HG03025 (cell line): Measurements from ENCODE around the gene PTPRN2.
"Not testable (repeated sequence)": the region's sequence is repeated elsewhere in the genome, so short reads cannot be mapped to it uniquely, and the experiment has no call there.

Experiments used
- ATAC-seq: cut with Tn5 transposase; IDR thresholded peaks from one replicate; pipeline ENCODE4 v1.9.1; 2021; ENCODE audit warnings: mild to moderate bottlenecking, moderate library complexity; ENCODE audit not compliant: unreplicated experiment, low FRiP score

Gene PTPRN2

DNA sequence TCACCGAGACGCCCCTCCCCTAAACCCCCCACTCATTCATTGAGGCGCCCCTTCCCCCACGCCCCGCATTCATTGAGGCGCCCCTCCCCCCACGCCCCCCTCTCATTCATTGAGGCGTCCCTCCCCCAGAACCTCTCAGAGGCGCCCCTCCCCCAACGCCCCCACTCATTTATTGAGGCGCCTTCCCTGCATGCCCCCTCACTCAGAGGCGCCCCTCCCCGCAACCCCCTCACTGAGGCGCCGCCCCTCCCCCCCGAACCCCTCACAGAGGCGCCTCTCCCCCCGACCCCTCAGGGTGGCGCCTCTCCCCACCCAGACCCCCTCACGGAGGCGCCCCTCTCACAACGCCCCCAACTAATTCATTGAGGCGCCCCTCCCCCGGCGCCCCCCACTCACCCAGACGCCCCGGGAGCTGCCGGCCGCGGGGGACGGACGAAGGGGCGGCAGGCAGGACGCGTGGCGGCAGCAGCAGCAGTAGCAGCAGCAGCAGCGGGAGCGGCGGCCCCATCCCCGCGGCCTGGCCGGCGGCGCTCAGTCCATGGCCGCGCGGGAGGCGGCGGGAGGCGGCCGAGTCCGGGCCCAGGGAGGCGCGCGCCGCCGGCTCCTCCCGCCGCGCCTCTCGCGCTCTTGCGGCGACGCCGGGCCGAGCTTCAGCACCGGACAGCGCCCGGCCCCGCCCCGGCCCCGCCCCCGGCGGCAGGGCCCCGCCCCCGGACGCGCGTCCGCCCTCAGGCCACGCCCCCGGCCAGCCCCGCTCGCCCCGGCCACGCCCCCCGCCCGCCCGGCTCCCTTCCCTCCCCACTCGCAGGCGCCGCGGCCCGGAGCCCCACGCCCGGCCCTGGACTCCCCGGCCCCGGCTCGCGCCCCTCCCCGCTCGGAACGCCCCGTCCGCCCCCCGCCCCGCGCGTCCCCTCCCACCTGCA, at the start of gene PTPRN2:
TSS of gene PTPRN2 (minus strand) at position 662 of the 923 bp plus-strand sequence.
- ATAC-seq = peak; percentile 59

- no peak for ATAC-seq
Measured at GRCh38 chr7:158633055-158633956, 45.7 kb upstream of the PTPRN2 start.

- ATAC-seq = no peak
Measured at GRCh38 chr7:158631574-158632195, 44.1 kb upstream of the PTPRN2 start.

- not testable (repeated sequence) for ATAC-seq
Measured at GRCh38 chr7:158626289-158626688, 38.7 kb upstream of the PTPRN2 start.

DNA sequence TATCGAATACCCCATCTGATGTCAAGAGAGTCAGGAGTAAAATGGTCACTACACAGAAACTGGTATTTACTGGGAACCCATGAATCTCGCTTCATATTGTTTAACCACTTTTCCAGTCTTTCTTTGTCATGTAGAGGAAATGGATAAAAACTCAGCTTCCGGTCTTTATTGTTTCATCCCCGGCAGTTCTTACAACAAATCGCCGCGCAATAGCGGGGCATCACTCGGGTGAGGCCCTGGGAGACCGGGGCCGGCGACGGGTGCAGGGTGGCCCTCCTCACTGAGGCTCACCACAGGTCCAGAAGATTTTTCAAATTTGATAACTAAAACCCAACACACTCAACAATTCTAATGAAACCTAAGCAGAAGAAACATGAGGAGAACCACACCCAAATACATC, 35.6 kb upstream of the PTPRN2 start:
- ATAC-seq = no peak

DNA sequence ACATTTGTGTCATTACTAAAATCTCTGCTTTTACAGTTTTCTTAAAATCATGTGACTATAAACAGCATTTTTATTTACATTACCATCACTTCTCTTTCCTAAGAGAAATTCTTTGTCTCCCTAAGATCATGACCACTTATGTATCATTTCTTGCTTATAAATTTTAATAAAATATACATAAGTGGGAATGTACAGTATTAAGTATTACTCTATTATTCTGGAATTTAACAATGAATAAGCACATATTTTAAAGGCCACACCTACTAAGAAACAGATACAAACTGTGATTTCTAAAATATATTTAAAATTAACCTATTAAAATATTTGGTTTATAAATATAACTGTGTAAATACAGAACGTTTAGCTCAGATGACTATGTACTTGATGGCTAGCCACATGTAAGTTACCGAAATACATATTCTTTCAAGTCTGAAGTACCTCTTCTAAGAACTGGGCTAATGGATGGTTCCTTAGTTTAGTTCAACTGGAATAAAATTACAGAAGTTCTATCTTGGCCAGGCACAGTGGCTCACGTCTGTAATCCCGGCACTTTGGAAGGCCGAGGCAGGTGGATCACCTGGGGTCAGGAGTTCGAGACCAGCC, 33.3 kb upstream of the PTPRN2 start:
- no peak for ATAC-seq

GRCh38 chr7:158620418-158620817, 32.8 kb upstream of the PTPRN2 start:
- no peak for ATAC-seq

DNA sequence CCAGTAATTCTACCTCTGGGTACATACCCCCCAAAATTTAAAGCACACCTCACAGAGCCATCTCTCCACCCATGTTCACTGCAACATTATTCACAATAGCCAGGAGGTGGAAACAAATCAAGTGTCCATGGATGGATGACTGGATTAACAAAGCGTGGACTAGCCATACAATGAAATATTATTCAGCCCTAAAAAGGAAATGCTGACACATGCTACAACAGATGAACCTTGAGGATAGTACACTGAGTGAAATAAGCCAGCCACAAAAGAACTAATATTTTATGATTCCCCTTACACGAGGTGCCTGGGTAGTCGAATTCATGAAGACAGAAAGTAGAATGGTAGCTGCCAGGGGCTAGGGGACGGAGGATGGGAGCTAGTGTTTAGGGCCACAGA, 31.1 kb upstream of the PTPRN2 start:
- ATAC-seq = no peak

DNA sequence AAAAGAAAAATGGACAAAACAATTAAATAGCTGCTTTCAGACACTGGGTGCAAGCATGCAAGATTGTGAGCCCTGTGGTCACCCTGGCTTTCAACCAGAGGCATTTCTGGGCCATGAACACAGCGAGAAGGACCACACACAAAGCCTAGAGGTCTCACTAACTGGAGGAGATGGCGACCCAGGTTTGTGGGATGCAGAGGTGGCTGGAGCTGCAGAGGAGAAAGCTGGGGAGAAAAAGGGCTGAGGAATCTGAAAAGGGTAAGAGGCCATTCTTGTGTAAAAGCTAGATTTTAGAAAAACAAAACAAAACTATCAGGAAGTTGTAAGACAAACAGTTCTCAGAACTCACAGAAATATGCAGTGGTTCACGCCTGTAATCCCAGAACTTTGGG, 30.1 kb upstream of the PTPRN2 start:
- no peak for ATAC-seq

- no peak for ATAC-seq
Measured at GRCh38 chr7:158616050-158616449, 28.4 kb upstream of the PTPRN2 start.

- ATAC-seq = no peak
Measured at GRCh38 chr7:158614700-158615099, 27.1 kb upstream of the PTPRN2 start.

DNA sequence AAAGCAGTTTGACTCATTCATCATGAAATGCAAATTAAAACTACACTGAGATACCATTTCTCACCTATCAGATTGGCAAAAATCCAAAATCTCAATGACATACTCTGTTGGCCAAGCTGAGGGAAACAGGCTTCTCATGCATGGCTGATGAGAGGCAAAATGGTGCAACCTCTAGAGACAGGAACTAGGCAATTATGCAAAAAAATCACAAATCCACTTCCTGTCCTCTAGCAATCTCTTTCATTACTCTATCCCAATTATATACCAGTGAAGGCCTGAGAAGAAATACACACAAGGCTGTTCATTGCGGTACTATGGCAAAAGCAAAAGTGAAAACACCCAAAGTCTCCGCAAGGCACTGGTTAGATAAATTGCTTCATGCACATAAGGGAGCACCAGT, 25.9 kb upstream of the PTPRN2 start:
- ATAC-seq = peak; percentile 80

- ATAC-seq = no peak
Measured at GRCh38 chr7:158612546-158612945, 24.9 kb upstream of the PTPRN2 start.

- ATAC-seq = no peak
Measured at GRCh38 chr7:158611541-158611940, 23.9 kb upstream of the PTPRN2 start.

- no peak for ATAC-seq
Measured at GRCh38 chr7:158609313-158609974, 21.8 kb upstream of the PTPRN2 start.

GRCh38 chr7:158607563-158607962, 19.9 kb upstream of the PTPRN2 start:
- ATAC-seq = no peak

GRCh38 chr7:158606671-158607424, 19.2 kb upstream of the PTPRN2 start:
- ATAC-seq = no peak

DNA sequence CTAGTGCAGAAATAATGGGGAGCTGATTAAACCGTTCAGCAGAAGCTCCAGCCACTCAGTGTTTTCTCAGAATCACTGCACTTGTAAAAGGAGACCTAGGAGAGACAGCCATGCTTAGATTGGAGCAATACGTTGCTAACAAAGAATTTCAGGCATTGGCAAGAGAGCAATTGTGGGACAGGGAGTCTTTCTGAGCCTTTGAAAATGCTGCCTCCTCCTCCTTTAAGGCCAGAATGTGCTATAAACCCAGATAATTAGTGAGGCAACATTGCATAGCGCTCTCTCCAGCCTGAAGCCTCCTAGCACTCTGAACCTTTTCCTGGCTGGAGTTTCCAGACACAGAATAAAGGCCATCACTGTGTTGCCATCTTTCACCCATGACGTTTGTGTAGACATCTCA, 18.5 kb upstream of the PTPRN2 start:
- ATAC-seq = no peak
